Spleen (tissue), 7 donors: ENCODE data around the gene GNAT1.

Experiments
- CTCF ChIP-seq, 11 experiments: fragments of 200-600 bp in 7 of 11; fragments of 450-650 bp in 4 of 11; sonication (generic) in 4 of 11; IDR thresholded peaks in 8 of 11; conservative IDR thresholded peaks in 3 of 11; 1 replicate in 7 of 11; 2 replicates in 4 of 11; pipeline versions ENCODE4 v1.4.0 to v1.8.0; 2016 to 2021; ENCODE audit warnings: antibody characterized with exemption in 11 of 11, inconsistent platforms in 4 of 11, mild to moderate bottlenecking in 1 of 11
- POLR2A ChIP-seq, 3 donors: fragments of 450-650 bp; IDR thresholded peaks; one replicate each; pipeline ENCODE4 v1.5.1; 2017; ENCODE audit warnings: antibody characterized with exemption in 3 of 3, mild to moderate bottlenecking in 1 of 3
- POLR2AphosphoS5 ChIP-seq, 3 donors: sonication (generic); formaldehyde crosslinking; IDR thresholded peaks; one replicate each; pipeline ENCODE4 v1.5.1; 2017; ENCODE audit warnings: antibody characterized with exemption in 3 of 3
- donor health status: DM: no; HTN: no; CAD: no; lungs with moderate emphysema.
- donor health status: DM: no; HTN: no; CAD: no.
- donor health status: DM: no; HTN: no; CAD: no.

GRCh38 chr3:50169858-50170257 is 21.6 kb upstream of the GNAT1 start:
- TF ChIP-seq CTCF (IDR thresholded peaks at IDR 0.05 in 8 of 11, conservative IDR thresholded peaks at IDR 0.05 in 3 of 11): no peak
- TF ChIP-seq POLR2A (IDR thresholded peaks at IDR 0.05): no peak
- TF ChIP-seq POLR2AphosphoS5 (IDR thresholded peaks at IDR 0.05): no peak
